ENCODE data around the gene C1QTNF3. TPM values are rescaled to one million over a fixed set of nuclear protein-coding genes. Genes with fewer than 3 reads are reported as not detected.

The C1QTNF3 gene
- total RNA-seq, 4 donors from 2014 or later, result 8.2 to 14.9 (median 13.2) TPM

DNA sequence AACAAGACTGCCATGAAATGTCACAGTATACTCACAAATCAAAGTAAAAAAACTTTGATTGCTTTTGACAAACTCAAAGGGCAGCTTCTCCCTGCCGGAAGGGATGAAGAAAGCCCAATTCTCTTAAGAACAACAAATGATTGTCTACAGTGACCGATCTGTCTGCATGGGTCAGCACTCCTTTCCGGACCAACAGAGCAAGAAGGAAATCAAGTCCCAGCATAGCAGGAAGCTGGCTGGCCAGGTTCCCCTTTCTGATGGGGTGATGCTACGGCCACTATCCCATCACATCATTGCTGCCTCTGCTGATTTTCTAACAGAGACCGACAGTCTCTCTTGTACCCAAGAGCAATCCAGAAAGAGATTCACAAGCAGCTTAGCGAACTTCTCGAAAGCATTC, 692 bp downstream of the C1QTNF3 start:
- no peak for TF ChIP-seq POLR2A (IDR thresholded peaks at IDR 0.05)
- no peak for TF ChIP-seq EP300 (IDR thresholded peaks at IDR 0.05)
- no peak for TF ChIP-seq POLR2AphosphoS5 (IDR thresholded peaks at IDR 0.05)
- TF ChIP-seq, protein P1, sequence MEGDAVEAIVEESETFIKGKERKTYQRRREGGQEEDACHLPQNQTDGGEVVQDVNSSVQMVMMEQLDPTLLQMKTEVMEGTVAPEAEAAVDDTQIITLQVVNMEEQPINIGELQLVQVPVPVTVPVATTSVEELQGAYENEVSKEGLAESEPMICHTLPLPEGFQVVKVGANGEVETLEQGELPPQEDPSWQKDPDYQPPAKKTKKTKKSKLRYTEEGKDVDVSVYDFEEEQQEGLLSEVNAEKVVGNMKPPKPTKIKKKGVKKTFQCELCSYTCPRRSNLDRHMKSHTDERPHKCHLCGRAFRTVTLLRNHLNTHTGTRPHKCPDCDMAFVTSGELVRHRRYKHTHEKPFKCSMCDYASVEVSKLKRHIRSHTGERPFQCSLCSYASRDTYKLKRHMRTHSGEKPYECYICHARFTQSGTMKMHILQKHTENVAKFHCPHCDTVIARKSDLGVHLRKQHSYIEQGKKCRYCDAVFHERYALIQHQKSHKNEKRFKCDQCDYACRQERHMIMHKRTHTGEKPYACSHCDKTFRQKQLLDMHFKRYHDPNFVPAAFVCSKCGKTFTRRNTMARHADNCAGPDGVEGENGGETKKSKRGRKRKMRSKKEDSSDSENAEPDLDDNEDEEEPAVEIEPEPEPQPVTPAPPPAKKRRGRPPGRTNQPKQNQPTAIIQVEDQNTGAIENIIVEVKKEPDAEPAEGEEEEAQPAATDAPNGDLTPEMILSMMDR (IDR thresholded peaks at IDR 0.05), result no peak
- H3K4me3 ChIP-seq, result peak overlapping the region in 1 of 2 donors; percentile 36
- H3K4me1 ChIP-seq, result peaks cover 7 to 55% (median 12%) of the 10 kb centered on the region in 3 donors
- WGBS, 2 donors (ENCODE audit: low coverage in 1 of 2), result 52 to 59% methylated on average over 6 to 7 of the region's 7 CpGs
- H3K27me3 ChIP-seq, result no peaks in the 10 kb centered on the region
- H3K36me3 ChIP-seq, result no peaks in the 10 kb centered on the region
- peak; percentile 37 for ATAC-seq
- no peaks in the 10 kb centered on the region for H3K9me3 ChIP-seq
- peak overlapping the region in 3 of 4 donors; percentile 42 to 59 (median 59) for H3K27ac ChIP-seq

DNA sequence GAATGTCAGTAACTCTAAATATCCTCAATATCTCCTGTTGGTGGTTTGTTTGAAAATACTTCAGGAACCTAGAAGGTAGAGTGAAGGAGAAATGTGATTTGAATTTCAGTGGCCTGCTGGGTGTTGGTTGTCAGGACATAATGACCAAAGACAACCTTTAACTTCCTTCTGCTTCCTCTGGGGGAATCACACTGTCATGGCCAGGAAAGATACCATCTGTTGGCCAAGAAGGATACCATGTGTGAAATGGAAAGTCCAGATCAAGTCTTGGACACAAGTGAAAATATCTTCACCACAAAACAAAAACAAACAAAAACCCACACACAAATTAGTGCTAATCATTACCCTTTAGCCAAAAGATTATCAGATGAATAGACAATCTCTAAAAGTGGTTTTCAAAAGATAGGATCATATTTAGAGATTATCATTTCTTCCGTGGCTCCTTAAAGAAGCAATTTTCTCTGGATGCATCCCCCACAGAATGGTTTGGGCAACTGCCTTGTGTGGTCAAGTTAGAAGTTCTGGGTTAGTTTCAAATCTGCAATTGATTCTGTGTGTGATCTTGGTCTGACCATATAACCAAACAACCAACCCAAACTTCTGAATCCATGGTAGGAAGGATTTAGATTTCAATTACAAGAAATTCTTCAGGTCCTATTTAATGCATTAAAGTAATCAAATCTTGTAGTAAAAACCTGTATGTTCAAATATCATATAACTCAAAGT, 1.6 kb downstream of the C1QTNF3 start:
- Histone ChIP-seq H3K4me3 (no peak overlapping the region), H3K9me3 (no peaks in the 10 kb centered on the region)

DNA sequence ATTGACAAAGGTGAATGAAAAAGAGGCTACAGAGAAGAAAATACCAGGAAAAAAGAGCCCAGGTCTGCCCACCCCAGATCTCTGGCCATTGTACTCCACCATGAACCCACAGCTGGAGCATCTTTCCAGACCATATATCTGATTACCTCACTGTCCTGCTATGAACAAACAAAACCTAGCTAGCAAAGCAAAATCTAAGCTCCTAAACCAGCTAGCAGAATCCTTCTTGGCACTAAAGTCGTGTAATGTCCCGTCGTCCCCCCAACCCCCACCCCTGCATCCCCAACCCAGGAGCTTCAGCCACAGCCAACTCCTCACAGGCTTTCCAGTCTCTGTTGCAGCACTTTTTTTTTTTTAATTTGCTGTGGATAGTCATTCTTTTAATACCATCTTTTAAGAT, 2.5 kb downstream of the C1QTNF3 start:
- H3K36me3 ChIP-seq, result peaks cover 0 to 3% of the 10 kb centered on the region in 2 donors
- ATAC-seq, result no peak
- 48 to 67% methylated on average over 3 of the region's 3 CpGs for WGBS, 2 donors (ENCODE audit: low coverage in 1 of 2)
- no peaks in the 10 kb centered on the region for H3K9me3 ChIP-seq
- TF ChIP-seq, protein P1 (IDR thresholded peaks at IDR 0.05), result no peak
- no peak for TF ChIP-seq POLR2AphosphoS5 (IDR thresholded peaks at IDR 0.05)
- H3K4me3 ChIP-seq, result no peak overlapping the region
- no peak overlapping the region for H3K27ac ChIP-seq
- H3K4me1 ChIP-seq, result peaks cover 7 to 64% (median 12%) of the 10 kb centered on the region in 3 donors
- no peaks in the 10 kb centered on the region for H3K27me3 ChIP-seq

More for the DNA sequence above, 1.6 kb downstream of the C1QTNF3 start:
- no peaks in the 10 kb centered on the region for H3K36me3 ChIP-seq
- TF ChIP-seq, protein P1 (IDR thresholded peaks at IDR 0.05), result peak in 1 of 4 experiments; percentile 15
- TF ChIP-seq EP300 (IDR thresholded peaks at IDR 0.05), result no peak
- H3K27me3 ChIP-seq, result no peaks in the 10 kb centered on the region
- peaks cover 7 to 64% (median 12%) of the 10 kb centered on the region in 3 donors for H3K4me1 ChIP-seq
- ATAC-seq, result no peak
- no peak overlapping the region for H3K27ac ChIP-seq
- 58 to 75% methylated on average over 1 of the region's 1 CpG for WGBS, 2 donors (ENCODE audit: low coverage in 1 of 2)

DNA sequence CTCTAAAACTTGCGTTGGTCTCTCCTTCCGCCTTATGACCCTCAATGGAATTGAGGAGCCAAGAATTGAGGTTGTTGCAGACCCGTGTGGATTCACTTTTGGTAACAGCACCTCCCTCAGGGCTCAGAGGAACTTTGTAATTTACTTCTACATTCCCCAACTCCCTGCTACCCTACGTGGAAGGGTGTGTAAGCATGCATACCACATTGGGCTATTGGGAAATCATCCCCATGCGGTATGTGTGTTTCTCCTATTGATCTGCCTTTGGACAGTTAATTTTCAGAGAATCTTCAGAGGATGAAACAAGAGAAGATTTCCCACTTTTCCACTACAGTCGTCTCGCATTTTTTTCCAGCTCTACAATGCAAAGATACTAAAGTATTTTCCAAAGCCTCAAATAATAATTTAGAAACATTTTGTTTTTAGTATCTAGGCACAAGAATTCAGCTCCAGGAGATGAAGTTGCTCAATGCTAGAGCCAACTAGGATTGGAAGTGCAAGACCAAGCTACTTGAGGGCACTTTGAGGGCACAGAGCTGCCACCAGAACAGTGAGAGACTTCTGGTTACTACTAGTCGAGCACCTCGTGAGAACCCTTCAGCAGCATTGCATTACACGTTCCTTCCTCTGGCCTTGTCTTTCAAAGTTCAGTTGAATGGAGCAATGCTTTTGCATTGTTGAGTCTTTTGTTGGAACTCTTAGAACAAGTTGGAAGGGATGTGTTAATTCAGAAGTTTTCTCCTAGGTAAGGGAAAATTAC, 3.4 kb downstream of the C1QTNF3 start:
- TF ChIP-seq POLR2AphosphoS5 (IDR thresholded peaks at IDR 0.05), result no peak
- TF ChIP-seq, protein P1 (IDR thresholded peaks at IDR 0.05), result no peak
- TF ChIP-seq POLR2A (IDR thresholded peaks at IDR 0.05), result no peak
- no peak for TF ChIP-seq EP300 (IDR thresholded peaks at IDR 0.05)
- Histone ChIP-seq H3K9me3 (no peaks in the 10 kb centered on the region), H3K27me3 (no peaks in the 10 kb centered on the region), H3K36me3 (peaks cover 0 to 12% of the 10 kb centered on the region in 2 donors), H3K4me1 (peaks cover 3 to 55% (median 9%) of the 10 kb centered on the region in 3 donors), H3K27ac (no peak overlapping the region), H3K4me3 (no peak overlapping the region)
- WGBS, 2 donors (ENCODE audit: low coverage in 1 of 2), result 89 to 90% methylated on average over 6 to 10 of the region's 10 CpGs
- ATAC-seq, result no peak
